GM21526 (cell line): Measurements from ENCODE around the gene PRSS38.

ENCODE experiments used
- ATAC-seq: cut with Tn5 transposase; IDR thresholded peaks from one replicate; pipeline ENCODE4 v1.9.1; 2021; ENCODE audit warnings: moderate library complexity; ENCODE audit not compliant: unreplicated experiment, low FRiP score

Gene PRSS38

GRCh38 chr1:227792216-227793078 is 23.0 kb upstream of the PRSS38 start:
- ATAC-seq, result no peak

DNA sequence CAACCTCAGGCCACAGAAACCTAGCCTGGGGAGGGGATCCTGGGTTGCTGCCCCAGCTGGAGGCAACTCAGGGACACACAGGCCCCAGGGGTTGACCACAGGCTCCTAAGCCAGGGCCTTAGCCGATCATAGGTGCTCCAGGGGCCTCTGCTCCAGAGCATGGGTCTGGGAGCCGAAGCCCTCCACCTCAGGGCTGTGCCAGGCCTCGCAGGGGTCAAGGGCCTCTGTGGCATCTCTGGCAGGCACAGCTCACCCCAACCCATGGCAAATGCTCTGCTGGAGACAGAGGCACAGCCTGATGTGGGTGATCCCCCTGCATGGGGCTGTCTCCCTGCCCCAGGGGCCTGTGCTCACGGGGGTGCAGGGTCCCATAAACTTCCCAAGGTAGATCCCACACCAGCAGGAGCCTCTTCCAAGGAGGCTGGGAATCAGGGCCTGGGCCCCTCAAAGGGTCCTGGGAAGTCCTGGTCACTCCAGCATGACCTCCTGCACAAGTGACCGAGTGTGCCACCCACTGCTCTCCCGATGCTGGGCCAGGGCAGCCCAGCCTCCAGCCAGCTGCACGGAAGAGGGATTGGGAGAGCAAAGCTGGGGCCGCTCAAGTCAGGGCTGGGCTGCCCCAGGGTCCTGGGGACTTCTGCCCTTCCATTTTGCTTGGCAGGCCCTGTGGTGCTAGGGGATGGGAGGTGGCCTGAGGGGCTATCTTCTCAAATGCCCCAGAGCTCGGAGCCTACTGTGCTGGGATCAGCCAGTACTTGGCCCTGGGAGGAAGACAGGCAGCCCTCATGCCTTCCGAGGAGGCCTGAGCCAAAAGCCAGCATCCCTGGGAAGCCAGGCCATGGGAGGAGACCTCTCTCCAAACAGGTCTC is 22.2 kb upstream of the PRSS38 start:
- ATAC-seq, result no peak

GRCh38 chr1:227793948-227794816 is 21.3 kb upstream of the PRSS38 start:
- ATAC-seq, result no peak

DNA sequence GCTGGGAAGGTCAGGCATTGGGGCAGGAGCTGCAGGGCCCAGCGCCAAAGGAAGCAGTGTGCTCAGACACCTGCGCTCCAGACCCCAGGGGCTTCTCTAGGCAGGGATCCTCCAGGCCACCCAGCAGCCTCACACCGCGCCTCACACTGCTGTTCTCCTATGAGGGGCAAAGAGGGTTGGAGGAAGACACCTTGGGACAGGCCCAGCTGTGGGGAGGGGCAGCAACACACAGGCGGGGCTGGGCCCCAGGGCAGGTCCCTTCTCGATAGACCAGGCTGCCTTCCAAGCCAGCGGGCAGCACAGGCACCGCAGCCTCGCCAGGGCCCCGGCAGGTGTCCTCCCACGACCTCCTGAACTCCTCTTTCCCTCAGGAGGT is 20.7 kb upstream of the PRSS38 start:
- ATAC-seq, result no peak

DNA sequence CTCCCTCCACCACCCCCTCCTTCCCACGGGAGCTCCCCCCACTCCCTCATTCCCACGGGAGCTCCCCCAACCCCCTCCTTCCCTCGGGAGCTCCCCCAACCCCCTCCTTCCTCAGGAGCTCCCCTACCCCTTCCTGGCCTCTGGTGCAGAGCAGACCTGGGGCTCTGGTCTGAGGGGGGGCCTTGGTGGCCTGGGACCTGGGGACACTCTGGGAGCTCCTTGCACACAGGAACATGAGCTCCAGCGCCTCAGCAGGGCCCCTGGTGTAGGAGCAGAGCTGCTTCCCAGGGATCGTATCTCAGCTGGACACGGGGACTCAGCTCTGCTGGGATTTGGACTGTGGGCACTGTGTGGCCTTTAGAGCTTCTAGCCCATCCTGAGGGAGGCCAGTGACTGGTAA is 19.7 kb upstream of the PRSS38 start:
- no peak for ATAC-seq

DNA sequence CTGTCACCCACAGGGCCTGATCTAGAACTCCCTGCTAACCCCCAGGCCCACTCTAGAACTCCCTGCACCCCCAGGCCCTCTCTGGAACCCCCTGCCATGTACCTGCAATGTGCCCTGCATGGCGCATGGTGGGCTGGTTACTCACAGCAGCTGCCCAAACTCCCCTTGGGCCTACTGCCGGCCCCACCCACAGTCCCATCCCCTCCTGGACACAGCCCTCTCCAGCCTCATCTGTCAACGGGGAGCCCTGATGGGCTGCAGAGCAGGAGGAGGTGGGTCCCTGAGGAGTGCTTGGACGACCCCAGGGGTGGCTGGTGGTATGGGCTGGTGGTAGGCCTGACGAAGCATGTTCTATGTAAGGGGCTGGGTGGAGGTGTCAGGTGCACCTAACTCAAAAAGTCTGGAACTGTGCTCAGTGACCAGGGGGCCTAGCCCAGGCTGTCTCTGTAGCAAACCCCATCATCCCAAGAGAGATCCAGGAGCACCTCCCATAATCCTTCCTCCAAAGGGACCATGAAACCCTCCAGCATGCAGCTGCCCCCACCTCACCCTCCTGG is 19.0 kb upstream of the PRSS38 start:
- no peak for ATAC-seq

DNA sequence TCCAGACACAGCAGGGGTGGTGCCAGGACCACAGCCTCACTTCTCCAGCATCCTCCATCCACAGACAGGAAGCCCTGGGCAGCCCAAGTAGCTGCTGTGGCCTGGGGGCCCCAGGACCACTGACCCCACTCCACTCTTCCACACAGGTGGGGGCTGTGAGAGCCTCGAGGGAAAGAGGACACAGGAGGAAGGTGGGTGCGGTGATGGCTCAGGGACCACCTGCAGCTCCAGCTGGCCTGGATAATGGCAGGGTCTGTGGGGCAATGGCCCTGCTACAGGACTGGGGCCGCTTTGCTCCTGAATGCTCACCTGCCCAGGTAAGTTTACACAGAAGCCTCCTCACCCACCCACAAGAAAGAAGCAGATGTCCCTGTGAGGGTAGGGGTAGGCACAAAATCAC is 18.3 kb upstream of the PRSS38 start:
- no peak for ATAC-seq

DNA sequence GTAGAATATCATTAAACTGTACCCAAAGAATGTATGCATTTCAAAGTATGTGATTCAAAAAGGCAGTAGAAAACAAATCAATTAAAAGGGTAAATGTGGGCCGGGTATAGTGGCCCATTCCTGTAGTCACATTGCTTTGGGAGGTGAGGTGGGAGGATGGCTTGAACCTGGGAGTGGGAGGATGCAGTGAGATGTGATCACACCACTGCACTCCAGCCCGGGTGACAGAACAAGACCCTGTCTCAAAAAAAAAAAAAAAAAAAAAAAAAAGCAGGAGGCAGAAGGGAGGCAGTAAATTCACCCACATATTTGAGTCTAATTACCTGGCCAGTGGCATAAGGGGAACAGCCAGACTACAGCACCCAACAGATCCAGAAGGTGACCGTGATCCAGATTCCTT is 17.9 kb upstream of the PRSS38 start:
- no peak for ATAC-seq

DNA sequence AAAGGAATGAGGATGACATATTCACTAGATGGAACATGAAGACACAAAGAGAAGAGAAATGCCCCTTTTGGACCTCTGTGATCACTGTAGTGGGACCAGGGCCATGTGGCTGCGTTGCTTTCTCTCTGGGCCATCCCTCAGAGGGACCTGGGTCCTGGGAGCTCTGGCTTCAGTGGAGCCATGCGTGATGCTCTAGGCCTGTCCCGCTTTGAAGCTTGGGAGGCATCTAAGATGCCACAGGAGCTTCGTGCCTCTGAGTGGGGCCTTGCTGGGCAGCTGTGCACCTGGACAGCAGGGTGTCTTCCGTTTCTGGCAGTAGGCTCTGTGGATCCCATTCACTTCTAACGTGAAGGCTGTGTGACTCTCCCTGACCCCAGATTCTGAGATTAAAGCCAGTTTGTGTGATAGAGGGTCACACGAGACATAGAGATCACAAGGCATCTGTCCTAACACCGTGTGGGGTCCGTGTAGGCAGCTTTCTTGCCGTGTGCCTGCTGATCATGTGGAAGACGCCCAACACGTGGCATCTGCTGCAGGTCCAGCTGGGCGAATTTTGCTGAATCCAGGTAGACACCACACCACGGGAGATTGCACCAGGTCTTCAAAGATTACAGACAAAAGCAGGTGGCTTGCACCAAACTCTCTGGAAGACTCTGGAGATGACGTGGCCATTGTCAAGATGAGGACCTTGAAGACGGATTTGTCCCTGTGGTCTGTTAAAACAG is 17.2 kb upstream of the PRSS38 start:
- no peak for ATAC-seq

- no peak for ATAC-seq
Observed at GRCh38 chr1:227799756-227800155, 15.7 kb upstream of the PRSS38 start.

GRCh38 chr1:227803933-227804332 is 11.5 kb upstream of the PRSS38 start:
- ATAC-seq, result no peak

GRCh38 chr1:227805606-227806197 is 9.8 kb upstream of the PRSS38 start:
- no peak for ATAC-seq

GRCh38 chr1:227808566-227808965 is 6.9 kb upstream of the PRSS38 start:
- no peak for ATAC-seq

DNA sequence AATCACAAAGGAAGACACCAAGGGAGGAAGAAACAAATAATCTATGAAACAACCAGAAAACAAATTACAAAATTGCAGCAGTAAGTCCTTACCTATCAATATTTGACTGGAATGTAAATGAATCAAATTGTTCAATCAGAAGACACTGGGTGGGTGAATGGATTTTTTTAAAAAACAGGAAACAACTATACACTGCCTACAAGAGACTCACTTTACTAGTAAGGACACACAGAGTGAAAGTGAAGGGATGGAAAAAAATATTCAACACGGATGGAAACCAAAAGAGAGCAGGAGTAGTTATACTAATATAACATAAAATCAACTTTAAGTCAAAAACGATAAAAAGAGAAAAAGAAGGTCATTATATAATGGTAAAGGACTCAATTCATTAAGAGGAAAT is 6.4 kb upstream of the PRSS38 start:
- ATAC-seq, result no peak

DNA sequence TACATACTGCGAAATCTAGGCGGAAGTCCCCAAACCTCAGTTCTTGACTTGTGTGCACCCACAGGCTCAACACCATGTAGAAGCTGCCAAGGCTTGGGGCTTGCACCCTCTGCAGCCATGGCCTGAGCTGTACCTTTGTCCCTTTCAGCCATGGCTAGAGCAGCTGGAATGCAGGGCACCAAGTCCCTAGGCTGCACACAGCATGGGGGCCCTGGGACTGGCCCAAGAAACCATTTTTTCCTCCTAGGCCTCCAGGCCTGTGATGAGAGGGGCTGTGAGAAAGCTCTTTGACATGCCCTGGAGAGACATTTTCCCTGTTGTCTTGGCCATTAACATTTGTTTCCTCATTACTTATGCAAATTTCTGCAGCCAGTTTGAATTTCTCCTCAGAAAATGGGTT is 1.5 kb upstream of the PRSS38 start:
- ATAC-seq, result no peak

DNA sequence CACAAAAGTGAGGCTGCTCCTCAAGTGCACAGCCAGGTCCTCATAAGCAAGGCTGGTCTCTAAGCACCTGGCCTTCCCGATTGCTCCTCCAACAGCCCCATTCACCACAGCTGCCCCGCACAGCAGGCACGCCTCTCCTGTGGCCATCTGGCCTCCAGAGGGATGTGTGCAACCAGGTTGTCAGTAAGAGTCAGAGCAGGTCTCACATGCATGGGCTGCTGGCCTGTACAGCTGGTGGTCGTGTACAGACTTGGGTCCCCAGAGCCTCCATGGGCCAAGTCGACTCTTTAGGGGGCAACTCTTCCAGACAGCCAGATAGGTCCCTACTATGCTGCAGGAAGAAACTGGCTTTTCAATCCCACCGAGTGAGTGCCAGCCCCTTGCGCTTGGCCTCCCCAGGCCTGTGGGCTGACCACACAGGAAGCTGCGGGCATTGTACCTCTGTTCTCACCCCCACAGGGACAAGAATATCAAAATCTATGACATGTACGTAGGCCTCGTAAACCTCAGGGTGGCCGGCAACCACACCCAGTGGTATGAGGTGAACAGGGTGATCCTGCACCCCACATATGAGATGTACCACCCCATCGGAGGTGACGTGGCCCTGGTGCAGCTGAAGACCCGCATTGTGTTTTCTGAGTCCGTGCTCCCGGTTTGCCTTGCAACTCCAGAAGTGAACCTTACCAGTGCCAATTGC is 1.4 kb downstream of the PRSS38 start:
- ATAC-seq, result no peak

DNA sequence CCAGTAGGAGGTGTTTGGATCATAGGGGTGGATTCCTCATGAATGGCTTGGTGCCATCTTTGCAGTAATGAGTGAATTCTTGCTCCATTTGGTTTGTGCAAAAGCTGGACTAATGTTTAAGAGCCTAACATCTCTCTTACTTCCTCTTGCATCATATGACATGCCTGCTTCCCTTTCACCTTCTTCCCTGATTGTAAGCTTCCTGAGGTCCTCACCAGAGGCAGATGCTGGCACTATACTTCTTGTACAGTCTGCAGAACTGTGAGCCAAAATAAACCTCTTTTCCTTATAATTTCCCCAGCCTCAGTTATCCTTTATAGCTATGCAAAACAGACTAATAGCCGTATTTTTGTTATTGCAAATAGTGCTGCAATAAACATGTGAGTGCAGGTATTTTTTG is 8.1 kb downstream of the PRSS38 start:
- no peak for ATAC-seq

DNA sequence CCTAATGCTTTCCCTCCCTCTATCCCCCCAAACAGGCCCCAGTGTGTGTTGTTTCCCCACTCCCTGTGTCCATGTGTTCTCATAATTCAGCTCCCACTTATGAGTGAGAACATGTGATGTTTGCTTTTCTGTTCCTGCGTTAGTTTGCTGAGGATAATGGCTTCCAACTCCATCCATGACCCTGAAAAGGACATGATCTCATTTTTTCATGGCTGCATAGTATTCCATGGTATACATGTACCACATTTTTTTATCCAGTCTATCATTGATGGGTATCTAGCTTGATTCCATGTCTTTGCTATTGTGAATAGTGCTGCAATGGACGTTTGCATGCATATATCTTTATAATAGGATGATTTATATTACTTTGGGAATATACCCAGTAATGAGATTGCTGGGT is 8.7 kb downstream of the PRSS38 start:
- no peak for ATAC-seq

- ATAC-seq, result no peak
Observed at GRCh38 chr1:227828786-227829185, 13.3 kb downstream of the PRSS38 start.
